GM18507 (cell line): ENCODE data around the gene TRMT44.

Source experiments
- DNase-seq: peaks from one replicate; pipeline ENCODE4 v3.0.0; 2011; ENCODE audit warnings: low read depth; ENCODE audit not compliant: insufficient read length; ENCODE audit errors: extremely low spot score
- FAIRE-seq: peaks from 2 replicates; lab custom pipeline; 2011; peaks lifted over from hg19 to GRCh38; lab: Jason Lieb, UNC

TRMT44 gene

DNA sequence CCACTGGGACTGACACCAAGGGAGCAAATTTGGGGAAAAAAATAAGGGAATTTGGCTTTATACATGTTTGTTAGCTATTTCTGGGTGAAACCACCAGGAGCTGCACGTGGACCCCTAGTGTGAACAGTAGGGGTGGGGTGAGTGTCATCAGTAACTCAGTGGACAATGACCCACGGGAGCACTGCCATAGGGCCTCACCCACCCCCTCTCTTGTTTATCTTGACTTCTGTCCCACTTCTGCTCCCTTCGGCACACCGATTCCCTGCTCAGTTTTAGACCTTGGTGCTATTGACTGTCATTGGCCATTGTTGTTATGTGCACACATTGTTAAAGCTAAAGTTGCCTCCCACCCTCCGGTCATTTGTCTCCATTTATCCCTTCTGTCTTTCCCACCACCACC, 9.0 kb upstream of the TRMT44 start:
- DNase-seq, result no peak
- FAIRE-seq, result no peak

DNA sequence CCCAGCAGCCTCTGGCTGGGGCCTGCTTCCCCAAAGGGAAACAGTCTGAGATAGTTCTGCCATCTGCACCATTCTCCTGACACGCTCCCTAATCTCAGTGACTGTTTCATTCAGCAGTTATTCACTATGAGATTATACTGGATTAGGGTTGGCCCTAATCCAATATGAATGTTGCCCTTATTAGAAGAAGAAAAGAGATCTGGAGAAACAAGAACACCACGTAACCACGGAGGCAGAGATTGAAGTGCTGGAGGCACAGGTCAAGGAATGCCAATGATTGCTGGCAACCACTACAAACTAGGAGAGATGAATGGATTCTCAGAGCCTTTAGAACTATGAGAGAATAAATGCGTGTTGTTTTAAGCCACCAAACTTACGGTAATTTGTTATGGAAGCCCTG, 7.4 kb upstream of the TRMT44 start:
- no peak for DNase-seq
- no peak for FAIRE-seq

DNA sequence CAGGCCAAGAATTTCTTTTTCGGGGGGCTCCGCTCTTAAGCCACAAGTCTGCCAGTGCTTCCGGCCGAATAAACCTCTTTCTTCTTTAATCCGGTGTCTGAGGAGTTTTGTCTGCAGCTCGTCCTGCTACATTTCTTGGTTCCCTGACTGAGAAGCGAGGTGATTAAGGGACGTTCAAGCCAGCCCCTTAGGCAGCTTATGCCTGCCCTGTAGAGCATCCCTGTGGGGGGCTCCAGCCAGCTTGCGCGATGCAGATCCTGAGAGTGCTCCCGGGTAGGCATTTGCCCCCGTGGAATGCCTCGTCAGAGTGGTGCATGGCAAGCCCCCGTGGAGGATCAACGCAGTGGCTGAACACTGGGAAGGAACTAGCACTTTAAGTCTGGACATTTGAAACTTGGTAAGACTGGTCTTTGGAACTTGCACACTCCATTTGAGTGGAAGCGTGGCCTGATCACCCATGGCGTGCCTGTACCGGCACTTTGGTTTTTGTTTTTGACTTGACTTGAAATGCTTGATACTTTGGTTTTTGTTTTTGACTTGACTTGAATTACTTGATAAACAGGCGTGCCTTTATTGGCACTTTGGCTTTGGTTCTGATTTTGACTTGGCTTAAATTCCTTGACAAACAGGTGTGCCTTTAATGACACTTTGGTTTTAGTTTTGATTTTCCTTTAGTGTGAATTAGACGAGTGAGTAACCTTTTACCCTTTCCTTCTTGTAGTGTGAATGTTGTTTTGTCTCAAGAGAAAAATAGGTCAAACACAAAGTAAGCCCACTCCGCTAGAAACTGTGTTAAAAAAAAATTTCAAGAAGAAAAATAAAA, 6.1 kb upstream of the TRMT44 start:
- FAIRE-seq, result no peak

DNA sequence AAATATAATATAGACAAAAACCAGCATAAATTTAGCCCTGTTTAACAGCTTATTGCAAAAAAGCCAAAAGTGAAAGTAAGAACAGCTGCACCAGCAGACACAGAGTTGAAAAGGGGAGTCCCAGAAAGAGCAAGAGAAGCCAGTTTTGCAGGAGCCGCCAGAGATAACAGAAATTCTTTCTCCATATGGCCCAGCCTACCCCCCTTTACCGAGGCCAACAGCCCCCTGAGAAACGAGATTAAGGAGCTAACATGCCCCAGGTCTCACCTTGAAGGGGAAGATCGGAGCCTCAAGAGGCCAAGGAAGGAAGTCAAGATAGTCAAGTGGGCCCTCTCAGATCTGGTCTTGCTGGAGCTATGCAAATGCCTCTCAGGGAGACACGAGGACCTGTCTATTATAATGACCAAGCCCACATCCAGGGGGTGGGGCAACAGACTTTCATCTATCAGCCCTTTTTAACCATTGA, 4.9 kb upstream of the TRMT44 start:
- no peak for DNase-seq
- peak; percentile 94 for FAIRE-seq

More for the DNA sequence above, 6.1 kb upstream of the TRMT44 start:
- DNase-seq, result no peak

DNA sequence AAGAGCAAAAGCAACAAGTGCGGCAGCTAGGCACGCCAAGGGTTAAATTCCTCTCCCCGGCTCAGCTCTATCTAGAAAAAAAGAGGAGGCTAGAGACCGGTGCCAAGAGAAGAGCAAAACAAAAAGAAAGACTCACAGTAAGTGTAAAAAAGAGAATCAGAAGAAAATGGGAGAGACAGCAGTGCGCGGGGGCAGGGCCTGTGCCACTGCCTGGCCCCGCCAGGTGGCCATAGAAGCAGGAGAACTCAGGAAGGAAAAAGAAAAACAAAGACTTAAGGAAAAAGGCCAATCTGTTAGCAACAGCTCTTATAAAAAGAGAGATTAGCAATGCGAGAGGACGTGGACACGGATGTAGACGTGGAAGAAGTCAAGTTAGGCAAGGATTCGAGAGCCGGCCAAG, 3.3 kb upstream of the TRMT44 start:
- DNase-seq, result no peak

DNA sequence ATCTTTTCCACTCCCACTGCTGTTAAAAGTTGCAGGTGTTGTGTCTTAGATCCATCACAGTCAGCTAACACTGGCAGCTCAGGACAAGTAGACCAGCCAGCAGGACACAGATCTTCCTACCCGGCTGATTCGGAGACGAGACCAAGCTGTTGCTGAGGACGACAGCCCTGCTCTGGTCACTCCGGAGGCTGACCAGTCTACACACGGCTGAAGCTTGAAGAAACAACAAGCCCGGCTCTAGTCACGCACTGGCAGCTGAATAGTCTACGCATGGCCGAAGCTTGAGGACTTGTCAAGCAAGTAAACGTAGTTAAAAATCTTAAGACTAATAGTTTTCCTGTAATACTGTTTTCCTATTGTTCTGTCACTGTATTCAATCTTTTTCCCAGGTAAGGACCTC, 1.8 kb upstream of the TRMT44 start:
- DNase-seq (no peak), FAIRE-seq (no peak)

More for the DNA sequence above, 3.3 kb upstream of the TRMT44 start:
- no peak for FAIRE-seq

DNA sequence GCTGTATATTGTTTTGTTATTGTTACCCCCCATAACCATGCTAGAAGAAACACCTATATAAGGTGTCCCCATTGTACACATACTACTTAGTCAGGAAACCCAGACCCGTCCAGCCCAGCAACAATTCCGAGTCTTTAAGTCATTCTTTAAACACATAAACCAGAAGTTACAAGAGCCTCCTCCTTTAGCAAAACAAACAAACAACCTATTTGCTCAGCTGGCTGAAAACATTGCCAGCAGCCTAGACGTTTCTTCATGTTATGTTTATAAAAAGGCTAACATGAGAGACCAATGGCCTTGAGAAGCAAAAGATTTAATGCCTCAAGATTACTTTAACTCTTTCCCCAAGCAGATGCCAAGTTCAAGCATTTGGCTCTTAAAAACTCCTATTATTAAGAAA, 1.4 kb upstream of the TRMT44 start:
- DNase-seq (no peak), FAIRE-seq (no peak)

DNA sequence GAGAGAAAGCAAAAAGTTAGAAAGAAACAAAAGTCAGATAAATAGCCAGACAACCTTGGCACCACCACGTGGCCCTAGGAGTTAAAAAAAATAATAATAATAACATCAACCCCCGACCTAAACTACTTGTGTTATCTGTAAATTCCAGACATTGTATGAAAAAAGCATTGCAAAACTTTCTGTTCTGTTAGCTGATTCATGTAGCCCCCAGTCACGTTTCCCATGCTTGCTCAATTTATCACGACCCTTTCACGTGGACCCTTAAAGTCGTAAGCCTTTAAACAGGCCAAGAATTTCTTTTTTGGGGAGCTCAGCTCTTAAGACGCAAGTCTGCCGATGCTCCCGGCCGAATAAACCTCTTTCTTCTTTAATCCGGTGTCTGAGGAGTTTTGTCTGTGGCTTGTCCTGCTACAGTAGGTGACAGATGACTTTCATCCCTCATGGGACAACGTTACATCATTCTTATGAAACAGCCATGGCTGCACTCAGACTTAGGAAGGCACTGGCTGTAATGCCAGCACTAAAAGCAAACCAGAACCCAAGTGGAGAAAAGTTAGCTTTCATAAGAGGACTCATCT, 574 bp upstream of the TRMT44 start:
- DNase-seq, result no peak

DNA sequence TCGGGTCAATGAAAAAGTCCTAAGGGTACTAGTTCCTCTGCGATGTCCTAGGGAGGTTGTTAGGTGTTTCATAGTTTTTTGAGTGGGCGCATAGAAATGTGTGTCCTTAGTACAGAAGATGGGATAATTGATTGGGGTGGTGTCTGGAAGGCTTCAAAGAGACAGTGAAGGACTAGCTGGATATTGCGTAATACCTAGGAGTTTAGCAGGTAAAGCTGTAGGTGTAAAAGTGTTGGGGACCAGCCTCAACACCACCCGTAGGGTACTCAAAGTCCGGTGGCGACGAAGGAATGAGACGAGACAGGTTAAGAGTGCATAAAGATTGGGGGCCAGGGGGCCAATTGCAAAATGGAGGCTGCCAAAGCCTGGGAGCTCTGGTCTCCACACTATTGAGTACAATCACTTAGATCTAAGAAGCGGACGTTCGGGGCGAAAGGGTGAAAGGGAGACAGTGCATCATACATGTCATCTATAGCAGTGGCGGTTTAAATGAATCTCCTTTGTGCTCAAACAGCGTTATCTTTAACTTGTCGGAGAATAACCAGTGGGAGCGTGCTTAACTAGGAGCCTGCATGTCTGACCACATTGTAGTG, 1.0 kb downstream of the TRMT44 start:
- DNase-seq, result no peak
- FAIRE-seq, result no peak

More for the DNA sequence above, 574 bp upstream of the TRMT44 start:
- peak; percentile 41 for FAIRE-seq

DNA sequence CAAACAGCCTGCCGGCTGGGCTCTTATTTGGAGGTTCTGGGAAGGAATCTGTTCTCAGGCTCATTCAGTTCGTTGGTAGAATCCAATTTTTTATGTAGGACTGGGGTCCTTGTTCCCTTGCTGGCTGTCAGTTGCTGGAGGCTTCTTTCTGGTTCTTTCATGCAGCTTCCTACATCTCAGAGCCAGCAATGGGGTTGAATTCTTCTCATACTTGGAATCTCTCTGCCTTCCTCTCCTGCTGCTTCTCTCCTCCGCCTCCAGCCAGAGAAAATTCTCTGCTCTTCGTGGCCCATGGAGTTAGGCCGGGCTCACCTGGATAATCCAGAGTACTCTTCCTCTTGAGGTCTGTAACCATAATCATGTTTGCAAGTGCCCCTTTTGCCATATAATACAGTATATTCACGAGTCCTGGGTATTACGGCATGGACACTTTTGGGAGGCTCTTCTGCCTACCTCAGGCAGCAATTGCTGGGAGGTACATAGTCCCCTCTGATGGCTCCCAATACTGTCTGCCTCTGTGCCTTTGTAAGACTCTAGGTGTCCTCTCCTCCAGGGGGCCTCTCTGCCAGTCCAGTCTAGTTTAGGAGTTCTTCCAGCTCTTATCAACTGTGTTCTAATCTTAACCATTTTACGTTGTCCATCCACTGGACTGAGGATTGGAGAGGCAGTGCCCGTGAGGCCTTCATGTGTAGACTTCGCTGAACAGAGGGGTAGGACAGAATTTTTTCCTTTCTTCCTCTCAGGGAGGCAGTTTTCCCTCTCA, 2.2 kb downstream of the TRMT44 start:
- FAIRE-seq (no peak), DNase-seq (no peak)

DNA sequence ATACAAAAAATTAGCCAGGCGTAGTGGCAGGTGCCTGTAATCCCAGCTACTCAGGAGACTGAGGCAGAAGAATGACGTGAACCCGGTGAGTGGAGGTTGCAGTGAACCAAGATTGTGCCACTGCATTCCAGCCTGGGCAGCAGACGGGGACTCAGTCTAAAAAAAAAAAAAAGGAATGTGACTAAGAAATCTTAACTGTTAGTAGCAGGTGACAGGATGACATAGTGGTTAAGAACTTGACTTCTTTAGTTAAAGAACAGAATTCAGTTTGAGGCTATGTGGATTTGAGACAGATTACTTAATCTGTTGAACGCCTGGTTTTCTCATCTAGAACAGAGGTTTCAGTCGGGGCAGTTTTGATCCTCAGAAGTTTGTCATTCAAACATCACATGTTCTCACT, 3.2 kb downstream of the TRMT44 start:
- DNase-seq (no peak), FAIRE-seq (no peak)

DNA sequence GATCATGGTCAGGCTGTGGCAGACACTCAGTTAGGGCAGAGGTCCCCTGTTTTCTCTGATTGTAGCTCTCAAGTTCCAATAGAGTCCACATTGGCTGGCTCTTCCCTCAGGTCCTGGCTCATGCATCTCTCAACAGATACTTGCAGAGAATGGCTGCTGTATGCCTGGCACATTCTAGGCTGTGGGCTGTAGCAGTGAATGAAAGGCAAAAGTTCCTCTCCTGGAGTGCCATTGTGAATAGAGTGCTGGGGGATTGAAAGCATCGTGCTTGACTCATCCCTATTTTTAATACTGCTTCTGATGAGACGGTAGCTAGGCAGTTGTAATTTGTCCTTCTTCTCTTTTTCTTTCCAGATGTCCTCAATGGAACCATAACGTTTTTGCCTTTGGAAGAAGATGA, 5.5 kb downstream of the TRMT44 start:
- FAIRE-seq, result no peak

DNA sequence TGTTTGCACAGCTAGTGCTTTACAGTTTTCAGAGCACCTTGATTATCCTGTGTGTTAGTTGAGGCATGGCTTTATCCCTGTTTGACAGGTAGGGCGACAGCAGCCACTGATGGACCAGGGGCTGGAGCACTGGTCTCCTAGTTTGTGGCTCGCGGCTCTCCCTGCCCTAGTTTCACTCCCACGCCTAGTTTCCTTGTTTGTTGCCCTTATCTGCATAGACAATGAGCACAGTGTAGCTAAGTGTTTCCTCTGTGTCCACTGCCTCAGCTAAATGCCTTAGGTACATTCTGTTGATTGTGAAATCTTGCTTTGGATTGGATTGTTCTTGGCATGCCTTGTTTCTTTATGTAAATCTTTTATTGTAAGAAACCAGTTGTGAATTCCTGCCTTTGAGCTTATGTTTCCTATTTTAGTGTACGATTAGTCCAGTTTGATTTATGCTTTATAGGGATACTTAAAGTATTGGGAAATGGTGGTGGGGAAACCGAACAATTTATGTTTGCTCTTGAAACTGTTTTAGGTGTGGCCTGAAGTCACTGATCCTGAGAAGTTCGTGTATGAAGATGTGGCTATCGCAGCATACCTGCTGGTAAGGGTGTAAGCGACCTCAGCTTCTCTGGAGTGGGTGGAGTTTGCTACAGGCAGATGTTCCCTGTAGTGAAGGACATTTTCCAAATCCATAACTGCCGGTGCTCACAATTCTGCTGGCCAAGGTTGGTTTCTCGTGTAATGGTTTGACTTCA, 11.0 kb downstream of the TRMT44 start:
- FAIRE-seq (no peak), DNase-seq (no peak)

More for the DNA sequence above, 5.5 kb downstream of the TRMT44 start:
- no peak for DNase-seq

DNA sequence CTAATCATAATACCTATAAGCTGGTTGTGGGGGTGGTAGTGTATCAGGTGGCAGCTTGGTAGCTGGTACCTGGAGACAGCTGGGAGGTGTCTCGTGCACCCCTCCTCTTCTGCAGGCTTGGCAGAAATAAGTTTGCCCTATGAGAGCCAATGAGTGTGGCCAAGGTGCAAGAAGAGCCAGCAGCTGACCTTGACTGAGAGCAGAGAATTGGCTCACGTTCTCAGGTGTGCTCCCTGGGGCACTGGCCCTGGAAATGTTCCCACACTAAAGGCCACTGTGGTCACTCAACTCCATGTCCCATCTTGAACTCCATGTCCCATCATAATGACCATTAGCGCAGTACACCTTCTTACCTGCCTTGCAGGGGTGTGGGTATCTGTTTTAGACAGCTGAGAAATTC, 13.4 kb downstream of the TRMT44 start:
- no peak for FAIRE-seq
- no peak for DNase-seq

DNA sequence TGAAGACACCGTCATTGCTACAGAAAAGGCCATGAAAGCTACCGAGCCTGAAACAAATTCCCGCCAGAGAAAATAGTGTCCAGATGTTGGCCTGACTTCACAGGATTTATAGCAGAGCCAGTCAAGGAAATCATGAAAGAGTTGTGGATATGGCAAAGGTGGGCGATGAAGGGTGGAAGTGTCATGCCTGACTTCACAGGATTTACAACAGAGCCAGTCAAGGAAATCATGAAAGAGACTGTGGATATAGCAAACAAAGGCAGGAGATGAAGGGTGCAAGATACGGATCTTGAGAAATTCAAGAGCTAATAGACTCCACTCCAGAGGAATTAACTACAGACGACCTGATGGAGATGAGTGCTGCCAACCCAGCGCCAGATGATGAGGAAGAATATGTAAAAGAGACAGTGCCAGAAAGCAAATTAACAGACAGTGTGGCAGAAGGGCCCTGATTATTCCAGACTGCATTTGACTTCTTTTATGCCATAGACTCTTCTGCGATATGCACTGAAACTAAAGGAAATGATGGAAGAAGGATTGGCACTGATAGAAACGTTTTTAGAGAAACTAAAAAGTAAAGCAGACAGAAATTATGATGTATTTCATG, 17.2 kb downstream of the TRMT44 start:
- FAIRE-seq, result no peak

DNA sequence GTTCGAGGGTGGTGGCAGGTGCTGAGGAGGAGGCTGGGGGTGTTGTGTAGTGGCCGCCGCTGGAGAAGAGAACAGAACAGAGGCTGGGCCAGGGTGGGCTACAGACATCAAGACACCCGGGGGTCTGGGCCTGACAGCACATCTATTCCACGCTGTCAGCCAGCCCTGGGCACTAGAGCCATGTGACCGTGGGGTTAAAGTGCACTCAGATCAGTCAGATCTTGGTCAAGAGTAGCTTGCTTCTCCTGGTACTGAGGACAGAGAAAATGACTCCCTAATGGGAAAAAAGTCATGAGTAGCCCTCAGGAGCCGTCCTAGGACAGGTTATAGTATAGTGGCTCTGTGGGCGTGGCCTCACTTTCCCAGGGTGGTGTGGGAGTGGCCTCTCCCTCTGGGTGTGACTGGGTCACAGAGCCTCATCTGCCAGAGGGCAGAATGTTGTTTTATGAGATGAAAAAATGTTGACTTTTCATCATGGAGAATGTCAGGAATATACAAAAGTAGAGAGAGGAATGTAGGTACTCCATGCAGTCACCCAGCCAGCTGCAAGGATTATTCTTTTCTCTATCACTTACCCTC, 19.4 kb downstream of the TRMT44 start:
- FAIRE-seq (no peak), DNase-seq (no peak)

More for the DNA sequence above, 17.2 kb downstream of the TRMT44 start:
- DNase-seq, result no peak

DNA sequence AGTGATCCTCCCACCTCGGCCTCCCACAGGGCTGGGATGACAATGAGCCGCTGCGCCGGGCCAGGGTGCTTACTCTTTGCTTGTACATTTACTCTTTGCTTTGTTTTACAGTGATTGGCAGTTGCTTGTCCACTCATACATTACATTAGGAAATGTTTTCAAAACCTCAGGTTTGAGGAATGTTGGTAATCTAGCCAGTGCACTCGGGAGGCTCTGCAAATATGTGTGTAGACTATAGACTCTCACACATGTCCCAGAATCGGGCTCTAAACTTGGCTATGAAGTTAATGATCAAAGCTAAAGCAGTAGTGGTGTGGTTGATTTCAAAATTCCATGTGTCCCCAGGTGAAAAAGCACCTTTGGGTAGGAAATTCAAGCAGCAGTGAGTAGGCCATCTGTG, 20.5 kb downstream of the TRMT44 start:
- no peak for FAIRE-seq
- DNase-seq, result no peak

DNA sequence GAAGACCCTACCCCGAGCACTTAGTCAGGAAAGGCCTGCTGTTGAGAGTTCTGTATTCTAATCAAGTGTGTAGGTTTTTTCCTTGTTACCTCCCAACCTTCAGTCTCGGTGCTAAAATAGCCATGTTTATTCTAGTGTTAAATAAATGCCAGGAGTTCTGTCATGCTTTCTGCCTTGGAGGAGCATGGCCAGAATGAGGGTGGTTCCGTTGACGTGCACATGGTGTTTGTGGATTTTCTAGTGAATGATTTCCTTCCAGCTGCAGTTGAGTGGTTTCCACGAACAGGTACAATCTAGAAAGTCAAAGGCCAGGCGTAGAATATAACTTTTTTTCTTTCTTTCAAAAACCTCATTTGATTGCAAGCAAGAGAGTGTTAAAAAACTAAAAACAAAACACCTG, 21.0 kb downstream of the TRMT44 start:
- FAIRE-seq (no peak), DNase-seq (no peak)

DNA sequence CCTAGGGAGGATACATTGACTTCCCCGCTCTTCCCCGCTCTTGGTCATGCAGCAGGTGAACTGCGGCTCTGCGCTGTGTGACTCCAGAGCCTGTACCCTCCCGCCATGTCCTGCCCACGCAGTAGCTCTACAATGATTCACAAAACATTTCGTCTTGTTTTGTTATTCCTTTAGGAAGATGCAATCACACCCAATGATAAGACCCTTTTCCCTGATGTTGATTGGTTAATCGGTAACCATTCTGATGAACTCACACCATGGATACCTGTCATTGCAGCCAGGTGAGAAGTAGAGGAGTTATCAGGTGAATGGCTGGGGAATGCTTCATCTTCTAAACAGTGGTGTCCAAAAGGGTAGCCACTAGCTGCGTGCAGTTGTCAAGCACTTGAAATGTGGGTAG, 23.2 kb downstream of the TRMT44 start:
- FAIRE-seq (no peak), DNase-seq (no peak)
